Common myeloid progenitor, CD34-positive (primary cell): ENCODE measurements around the gene DTX2.
"Not testable (repeated sequence)": the region's sequence is repeated elsewhere in the genome, so short reads cannot be mapped to it uniquely, and the experiment has no call there.

Source experiments
- CTCF ChIA-PET: fragments of 350-600 bp; sonication (Branson Sonifier 250); formaldehyde crosslinking; loops from one replicate; lab custom pipeline; 2021; ENCODE audit warnings: antibody characterized with exemption; lab: Charles Lee
- POLR2A ChIA-PET: fragments of 350-600 bp; sonication (Branson Sonifier 250); formaldehyde crosslinking; loops from one replicate; lab custom pipeline; 2021; ENCODE audit warnings: antibody characterized with exemption; lab: Charles Lee
- DNase-seq, 3 donors: peaks; one replicate each; pipeline versions ENCODE4 v3.0.0 to v3.0.0-alpha.2; 2013
- H3K27ac ChIP-seq, 2 experiments: 1 replicate in 1 of 2; 2 replicates in 1 of 2; pipeline ENCODE4 v1.7.0; 2013; ENCODE audit warnings: inconsistent platforms in 2 of 2, low read length in 2 of 2, mild to moderate bottlenecking in 2 of 2, low read depth in 1 of 2, moderate library complexity in 1 of 2; ENCODE audit not compliant: severe bottlenecking in 2 of 2, insufficient read depth in 1 of 2, poor library complexity in 1 of 2
- H3K27me3 ChIP-seq, 5 experiments: replicated peaks in 2 of 5; 1 replicate in 3 of 5; 2 replicates in 2 of 5; pipeline versions ENCODE4 v1.6.1 to v1.7.0; 2013; ENCODE audit warnings: low read length in 4 of 5, mild to moderate bottlenecking in 2 of 5, moderate library complexity in 2 of 5, inconsistent platforms in 1 of 5; ENCODE audit not compliant: insufficient read depth in 5 of 5, control insufficient read depth in 4 of 5
- H3K36me3 ChIP-seq, 4 experiments: 1 replicate in 2 of 4; 2 replicates in 2 of 4; pipeline versions ENCODE4 v1.6.1 to v1.7.0; 2013; ENCODE audit warnings: low read length in 3 of 4, control low read depth in 1 of 4, mild to moderate bottlenecking in 1 of 4; ENCODE audit not compliant: control insufficient read depth in 4 of 4, insufficient read depth in 4 of 4
- H3K4me1 ChIP-seq, 4 experiments: 1 replicate in 3 of 4; 2 replicates in 1 of 4; pipeline versions ENCODE4 v1.6.1 to v1.7.1; 2013; ENCODE audit warnings: low read length in 3 of 4, mild to moderate bottlenecking in 3 of 4, control low read depth in 1 of 4, inconsistent platforms in 1 of 4, moderate library complexity in 1 of 4; ENCODE audit not compliant: control insufficient read depth in 4 of 4, insufficient read depth in 4 of 4; ENCODE audit errors: control extremely low read depth in 1 of 4
- H3K4me3 ChIP-seq, 7 experiments: 1 replicate in 4 of 7; 2 replicates in 3 of 7; pipeline versions ENCODE4 v1.5.1 to v1.7.0; 2013; ENCODE audit warnings: mild to moderate bottlenecking in 7 of 7, low read length in 6 of 7, moderate library complexity in 6 of 7, inconsistent platforms in 2 of 7, low read depth in 2 of 7, control low read depth in 1 of 7; ENCODE audit not compliant: insufficient read depth in 4 of 7, control insufficient read depth in 1 of 7; ENCODE audit errors: extremely low read depth in 1 of 7
- H3K9me3 ChIP-seq, 5 experiments: 1 replicate in 4 of 5; 2 replicates in 1 of 5; pipeline versions ENCODE4 v1.6.1 to v1.7.1; 2013; ENCODE audit warnings: low read length in 4 of 5, mild to moderate bottlenecking in 2 of 5, inconsistent platforms in 1 of 5, low read depth in 1 of 5, moderate library complexity in 1 of 5; ENCODE audit not compliant: control insufficient read depth in 4 of 5, insufficient read depth in 2 of 5; ENCODE audit errors: control extremely low read depth in 1 of 5
- WGBS: methylation state at CpG from one replicate; pipeline ENCODE4 v1.1.5; 2013; ENCODE audit not compliant: insufficient coverage; 5-methylcytosine and 5-hydroxymethylcytosine counted together

The DTX2 gene

GRCh38 chr7:76443846-76444245 is 17.7 kb upstream of the DTX2 start:
- H3K9me3 ChIP-seq, POLR2A ChIA-PET, H3K27ac ChIP-seq, H3K36me3 ChIP-seq, H3K4me3 ChIP-seq, CTCF ChIA-PET, H3K4me1 ChIP-seq, H3K27me3 ChIP-seq: not testable (repeated sequence)
- WGBS: 20% methylated on average over 1 of the region's 12 CpGs
- DNase-seq: peak in 2 of 3 donors; percentile 19 to 23

DNA sequence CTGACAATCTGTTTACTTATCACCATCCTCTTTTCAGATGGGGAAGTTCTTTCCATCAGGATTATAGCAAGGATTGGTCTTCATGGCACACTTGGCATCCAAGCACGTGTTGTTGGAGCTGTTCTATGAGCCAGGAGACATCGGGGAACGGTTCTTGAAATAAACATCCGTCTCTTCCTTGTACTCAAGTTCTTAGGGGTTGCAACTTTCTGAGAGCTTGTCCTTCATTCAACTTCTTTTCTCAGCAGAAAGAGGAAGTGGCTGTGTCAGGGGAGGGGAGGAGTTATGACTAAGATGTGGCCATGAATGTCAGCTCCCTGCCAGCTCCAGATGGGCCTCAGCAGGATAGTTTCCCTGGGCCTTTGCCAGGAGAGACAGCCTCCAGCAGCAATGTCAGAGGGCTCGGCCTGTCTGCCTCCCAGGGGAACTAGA is 15.9 kb upstream of the DTX2 start:
- H3K27ac ChIP-seq, POLR2A ChIA-PET, H3K27me3 ChIP-seq, CTCF ChIA-PET, H3K4me1 ChIP-seq, H3K9me3 ChIP-seq, H3K36me3 ChIP-seq: not testable (repeated sequence)
- WGBS: no CpG with 5 or more reads among the region's 5 CpGs
- H3K4me3 ChIP-seq: peak overlapping the region in 1 of 7 experiments; percentile 59
- peak; percentile 31 to 78 (median 75) for DNase-seq

DNA sequence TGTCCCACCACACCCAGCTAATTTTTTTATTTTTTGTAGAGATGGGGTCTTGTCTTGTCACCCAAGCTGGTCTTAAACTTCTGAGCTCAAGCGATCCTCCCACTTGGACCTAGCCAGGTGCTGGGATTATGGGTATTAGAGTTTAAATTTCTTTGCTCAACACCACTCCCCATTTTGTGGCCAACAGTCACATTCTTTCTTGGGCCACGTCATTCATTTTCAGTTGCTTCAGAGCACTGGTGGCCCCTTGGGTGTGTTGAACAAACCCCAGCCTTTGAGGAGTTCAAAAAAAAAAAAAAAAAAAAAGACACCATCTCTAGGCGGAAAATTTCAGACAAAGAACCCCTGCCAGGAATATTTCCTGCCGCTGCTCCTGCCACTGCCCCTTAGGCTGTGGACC is 4.5 kb upstream of the DTX2 start:
- H3K9me3 ChIP-seq, CTCF ChIA-PET, POLR2A ChIA-PET, H3K27ac ChIP-seq, H3K36me3 ChIP-seq, DNase-seq, H3K4me3 ChIP-seq, H3K4me1 ChIP-seq, H3K27me3 ChIP-seq: not testable (repeated sequence)
- whole genome bisulfite sequencing: no CpG with 5 or more reads among the region's 4 CpGs

DNA sequence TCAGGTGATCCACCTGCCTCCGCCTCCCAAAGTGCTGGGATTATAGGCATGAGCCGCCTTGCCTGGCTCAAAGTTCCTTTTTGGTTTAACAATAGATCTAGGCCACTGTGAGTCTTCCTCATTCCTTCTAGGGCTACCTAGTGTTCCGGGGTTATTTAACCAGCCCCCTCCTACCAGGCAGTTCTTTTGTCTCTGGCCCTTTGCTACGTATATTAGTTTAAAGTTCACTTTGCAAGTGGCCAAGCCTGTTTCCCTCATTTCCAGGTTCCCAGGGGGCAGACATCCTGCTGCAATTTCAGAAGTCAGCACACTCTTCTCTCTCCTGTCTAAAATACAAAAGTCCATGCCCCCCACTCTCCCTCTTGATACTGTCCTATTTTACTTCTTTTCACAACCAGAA is 3.0 kb upstream of the DTX2 start:
- WGBS: no CpG with 5 or more reads among the region's 4 CpGs

GRCh38 chr7:76460767-76461166 is 742 bp upstream of the DTX2 start:
- H3K4me3 ChIP-seq, H3K27ac ChIP-seq, POLR2A ChIA-PET, H3K9me3 ChIP-seq, H3K4me1 ChIP-seq, DNase-seq, CTCF ChIA-PET, H3K36me3 ChIP-seq, H3K27me3 ChIP-seq: not testable (repeated sequence)
- WGBS: no CpG with 5 or more reads among the region's 20 CpGs

More for the DNA sequence above, 3.0 kb upstream of the DTX2 start:
- H3K36me3 ChIP-seq, H3K4me3 ChIP-seq, CTCF ChIA-PET, H3K27ac ChIP-seq, H3K9me3 ChIP-seq, POLR2A ChIA-PET, DNase-seq, H3K27me3 ChIP-seq, H3K4me1 ChIP-seq: not testable (repeated sequence)

DNA sequence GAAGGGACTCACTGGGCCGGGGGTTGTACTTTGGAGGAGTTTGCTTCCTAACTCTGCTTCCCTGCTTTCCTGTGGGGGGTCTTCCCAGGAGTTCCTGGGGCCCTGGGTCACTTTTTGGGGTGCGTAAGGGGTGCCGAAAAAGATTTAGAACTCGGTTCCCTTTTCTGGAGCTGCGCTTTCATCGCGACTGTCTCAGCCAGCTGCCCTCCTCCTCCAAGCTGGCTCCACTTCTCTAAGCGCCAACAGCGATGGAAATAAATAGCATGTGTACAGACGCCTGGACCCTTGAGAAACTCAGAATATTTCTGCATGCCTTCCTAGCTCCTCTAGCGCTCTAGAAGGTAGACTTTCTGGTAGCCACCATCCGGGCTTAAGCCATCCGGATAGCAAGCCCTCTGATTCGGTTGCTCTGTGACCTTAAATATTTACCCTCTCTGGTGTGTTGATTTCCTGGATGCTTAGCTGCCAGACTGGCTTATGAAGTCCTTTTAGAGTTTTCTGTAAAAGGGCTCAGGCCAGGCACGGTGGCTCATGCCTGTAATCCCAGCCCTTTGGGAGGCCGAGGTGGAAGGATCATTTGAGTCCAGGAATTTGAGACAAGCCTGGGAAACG is 868 bp downstream of the DTX2 start:
- no CpG with 5 or more reads among the region's 17 CpGs for whole genome bisulfite sequencing
- H3K27ac ChIP-seq, H3K4me3 ChIP-seq, H3K9me3 ChIP-seq, CTCF ChIA-PET, H3K4me1 ChIP-seq, H3K27me3 ChIP-seq, DNase-seq, H3K36me3 ChIP-seq, POLR2A ChIA-PET: not testable (repeated sequence)

DNA sequence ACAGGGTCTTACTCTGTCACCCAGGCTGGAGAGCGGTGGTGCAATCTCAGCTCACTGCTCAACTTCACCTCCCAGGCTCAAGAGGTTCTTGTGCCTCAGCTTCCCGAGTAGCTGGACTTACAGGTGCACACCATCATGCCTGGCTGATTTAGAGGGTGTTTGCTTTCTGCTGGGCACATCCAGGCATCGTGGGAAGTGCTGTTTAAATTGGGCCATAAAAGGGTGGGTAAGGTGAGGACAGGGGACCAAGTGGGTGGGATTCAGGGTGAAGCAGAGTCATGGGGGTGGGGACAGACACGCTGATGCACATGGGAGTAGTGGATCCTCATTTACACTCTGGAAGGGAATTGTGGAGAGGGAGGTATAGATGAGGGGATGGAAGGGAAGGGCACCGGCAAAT is 3.5 kb downstream of the DTX2 start:
- H3K27me3 ChIP-seq, CTCF ChIA-PET, DNase-seq, H3K9me3 ChIP-seq, H3K4me3 ChIP-seq, H3K27ac ChIP-seq, H3K4me1 ChIP-seq, POLR2A ChIA-PET, H3K36me3 ChIP-seq: not testable (repeated sequence)
- WGBS: no CpG with 5 or more reads among the region's 5 CpGs
